HL-60/S4 (cell line): ENCODE results near the gene IFT122.

ENCODE experiments used
- in situ Hi-C: fragments of 300-500 bp; cut with MboI; formaldehyde crosslinking; loops from 2 replicates; pipeline ENCODE4 v1.14.3; 2022; ENCODE audit warnings: low sequenced_read_pairs

The IFT122 gene

DNA sequence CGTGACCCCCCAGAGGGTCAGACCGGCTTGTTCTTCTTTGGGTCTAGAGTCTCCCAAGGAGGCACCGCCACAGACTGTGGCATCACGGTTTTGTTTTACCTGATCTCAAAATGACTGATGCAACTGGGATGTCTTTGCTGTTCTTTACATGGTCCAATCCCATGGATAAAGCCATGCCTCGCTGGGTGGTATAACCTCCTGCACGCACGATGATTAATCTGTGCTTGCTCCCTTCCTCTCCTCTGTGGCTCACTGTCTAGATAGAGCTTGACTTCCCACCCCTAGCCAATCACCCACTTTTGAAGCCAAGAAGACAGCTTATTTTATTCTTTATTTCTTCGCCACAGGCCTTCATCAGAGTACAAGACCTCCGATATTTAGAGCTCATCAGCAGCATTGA lies 51.8 kb downstream of the IFT122 start:
- in situ Hi-C loops, result loop anchor here (10.0 to 25.0 kb wide), 2 partner anchors 323 to 446 kb away; no protein-coding TSS in a partner anchor

DNA sequence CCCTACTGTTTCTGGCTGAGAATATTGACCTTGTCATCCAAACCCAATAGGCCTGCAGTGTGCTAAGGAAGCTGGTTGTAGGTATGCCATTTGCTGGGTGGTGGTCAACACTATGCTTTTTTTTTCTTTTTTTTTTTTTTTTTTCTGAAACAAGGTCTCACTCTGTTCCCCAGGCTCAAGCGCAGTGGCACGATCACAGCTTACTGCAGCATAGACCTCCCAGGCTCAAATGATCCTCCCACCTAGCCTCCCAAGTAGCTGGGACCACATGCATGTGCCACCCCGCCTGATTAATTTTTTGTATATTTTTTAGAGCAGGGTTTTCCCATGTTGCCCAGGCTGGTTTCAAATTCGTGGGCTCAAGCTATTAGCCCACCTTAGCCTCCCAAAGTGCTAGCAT lies 52.7 kb downstream of the IFT122 start:
- in situ Hi-C loops, result loop anchor here (10.0 to 25.0 kb wide), 2 partner anchors 322 to 445 kb away; no protein-coding TSS in a partner anchor

- in situ Hi-C loops, result loop anchor here (10.0 to 25.0 kb wide), 2 partner anchors 322 to 444 kb away; no protein-coding TSS in a partner anchor
Measured at GRCh38 chr3:129493206-129493605, 53.2 kb downstream of the IFT122 start.

GRCh38 chr3:129494499-129494898 lies 54.5 kb downstream of the IFT122 start:
- in situ Hi-C loops, result loop anchor here (10.0 to 25.0 kb wide), 2 partner anchors 320 to 443 kb away; no protein-coding TSS in a partner anchor

GRCh38 chr3:129495006-129495639 lies 55.1 kb downstream of the IFT122 start:
- in situ Hi-C loops, result loop anchor here (10.0 to 25.0 kb wide), 2 partner anchors 320 to 442 kb away; no protein-coding TSS in a partner anchor

DNA sequence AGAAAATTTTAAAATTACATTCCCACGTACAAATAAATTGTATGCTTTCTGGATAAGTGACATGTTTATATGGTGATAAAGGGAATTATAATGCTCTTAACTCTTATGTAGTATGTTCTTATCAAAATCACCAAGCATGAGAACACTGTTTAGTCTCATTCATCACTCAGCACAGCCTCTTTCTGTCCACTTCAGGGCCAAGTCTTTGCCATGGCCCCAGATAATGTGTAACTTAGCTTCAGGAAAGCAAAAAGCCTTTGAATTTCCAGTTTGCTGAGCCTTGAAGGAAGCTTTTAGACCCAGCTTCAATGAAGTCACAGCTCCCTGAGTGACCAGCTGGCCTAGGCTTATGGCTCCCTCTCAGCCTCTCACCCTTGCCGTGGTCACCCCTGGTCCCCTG lies 57.9 kb downstream of the IFT122 start:
- in situ Hi-C loops, result loop anchor here (10.0 to 25.0 kb wide), 2 partner anchors 317 to 439 kb away; no protein-coding TSS in a partner anchor

- in situ Hi-C loops, result loop anchor here (10.0 to 25.0 kb wide), 2 partner anchors 316 to 438 kb away; no protein-coding TSS in a partner anchor
Measured at GRCh38 chr3:129498603-129499488, 58.8 kb downstream of the IFT122 start.

- in situ Hi-C loops, result loop anchor here (10.0 to 25.0 kb wide), 2 partner anchors 315 to 438 kb away; no protein-coding TSS in a partner anchor
Measured at GRCh38 chr3:129499604-129500333, 59.7 kb downstream of the IFT122 start.

- in situ Hi-C loops, result no loop called here
Measured at GRCh38 chr3:129500334-129500658, 60.3 kb downstream of the IFT122 start.

DNA sequence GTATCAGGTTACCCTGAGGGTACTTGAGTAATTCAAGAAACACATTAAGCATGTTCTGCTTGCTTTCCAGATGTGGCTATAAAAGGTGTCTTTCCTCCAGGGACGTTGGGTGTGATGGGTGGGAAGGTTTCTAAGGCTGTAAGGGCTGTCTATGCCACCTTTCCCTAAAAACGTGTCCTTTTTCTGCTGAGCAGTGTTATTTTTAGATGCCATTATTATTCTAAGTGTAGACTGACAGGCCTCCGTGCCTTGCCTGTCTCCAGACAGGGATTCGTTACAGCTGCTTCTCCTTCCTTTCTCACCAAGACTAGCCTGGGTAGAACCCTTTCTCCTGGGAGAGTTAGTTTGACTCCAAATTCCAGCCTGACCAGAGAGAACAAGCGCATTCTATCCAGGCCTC lies 61.6 kb downstream of the IFT122 start:
- in situ Hi-C loops, result no loop called here

DNA sequence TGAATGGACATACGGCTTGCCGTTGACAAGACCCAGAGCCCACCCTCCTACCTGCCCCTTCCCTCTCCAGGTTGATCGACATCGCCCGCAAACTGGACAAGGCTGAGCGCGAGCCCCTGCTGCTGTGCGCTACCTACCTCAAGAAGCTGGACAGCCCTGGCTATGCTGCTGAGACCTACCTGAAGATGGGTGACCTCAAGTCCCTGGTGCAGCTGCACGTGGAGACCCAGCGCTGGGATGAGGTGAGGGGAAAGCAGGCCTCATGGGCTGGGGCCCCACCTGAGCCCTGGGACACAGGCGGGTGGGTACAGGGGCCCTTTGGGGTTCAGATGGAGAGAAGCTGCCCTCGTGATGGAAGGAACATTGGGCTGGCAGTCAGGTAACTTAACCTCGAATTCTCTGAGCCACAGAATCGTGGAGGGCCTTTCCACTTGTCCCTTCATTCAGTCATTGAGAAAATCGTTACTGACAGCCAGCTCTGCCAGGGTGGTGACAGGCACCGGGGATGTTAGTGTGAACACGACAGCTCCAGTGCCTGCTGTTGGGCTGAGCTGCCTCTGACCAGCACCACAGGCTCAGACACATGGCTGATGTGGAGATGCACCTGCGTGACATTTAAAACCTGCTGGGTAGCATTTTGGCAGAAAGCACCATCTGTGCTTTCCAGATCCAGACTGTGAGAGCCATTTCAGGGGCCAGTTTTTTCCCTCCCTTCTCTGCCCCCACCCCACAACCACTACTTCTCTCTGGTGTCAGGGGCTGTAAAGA lies 62.8 kb downstream of the IFT122 start:
- in situ Hi-C loops, result no loop called here

- in situ Hi-C loops, result no loop called here
Measured at GRCh38 chr3:129503471-129504291, 63.7 kb downstream of the IFT122 start.

DNA sequence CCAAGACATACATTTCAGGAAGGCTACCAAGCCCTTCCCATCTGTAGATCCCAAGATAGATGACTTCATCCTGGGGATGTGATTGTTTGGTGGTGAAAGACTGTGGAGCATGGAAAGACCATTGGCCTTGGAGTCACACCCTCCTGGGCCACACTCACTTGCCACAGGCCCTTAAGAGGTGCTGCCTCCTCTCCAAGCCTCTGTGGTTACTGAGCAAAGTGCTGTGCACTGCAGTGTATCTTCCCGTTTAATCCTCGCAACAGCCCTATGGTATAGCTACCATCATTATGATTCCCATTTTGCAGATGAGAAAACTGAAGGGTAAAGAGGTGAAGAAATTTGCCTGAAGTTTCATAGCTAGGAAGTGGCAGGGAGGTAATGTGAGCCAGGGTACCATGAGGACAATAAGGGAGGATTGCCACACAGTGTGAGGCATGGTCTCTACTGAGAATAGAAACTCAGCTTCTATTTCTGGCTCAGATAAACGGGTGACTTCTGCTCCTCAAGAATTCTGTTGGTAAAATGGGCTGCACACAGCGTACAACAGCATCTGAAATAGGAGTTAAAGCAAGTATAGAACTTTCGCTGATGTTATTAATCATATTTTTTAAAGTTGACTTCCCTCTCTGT lies 64.6 kb downstream of the IFT122 start:
- in situ Hi-C loops, result no loop called here

GRCh38 chr3:129505341-129505740 lies 65.3 kb downstream of the IFT122 start:
- in situ Hi-C loops, result no loop called here

GRCh38 chr3:129506231-129506742 lies 66.3 kb downstream of the IFT122 start:
- in situ Hi-C loops, result no loop called here

DNA sequence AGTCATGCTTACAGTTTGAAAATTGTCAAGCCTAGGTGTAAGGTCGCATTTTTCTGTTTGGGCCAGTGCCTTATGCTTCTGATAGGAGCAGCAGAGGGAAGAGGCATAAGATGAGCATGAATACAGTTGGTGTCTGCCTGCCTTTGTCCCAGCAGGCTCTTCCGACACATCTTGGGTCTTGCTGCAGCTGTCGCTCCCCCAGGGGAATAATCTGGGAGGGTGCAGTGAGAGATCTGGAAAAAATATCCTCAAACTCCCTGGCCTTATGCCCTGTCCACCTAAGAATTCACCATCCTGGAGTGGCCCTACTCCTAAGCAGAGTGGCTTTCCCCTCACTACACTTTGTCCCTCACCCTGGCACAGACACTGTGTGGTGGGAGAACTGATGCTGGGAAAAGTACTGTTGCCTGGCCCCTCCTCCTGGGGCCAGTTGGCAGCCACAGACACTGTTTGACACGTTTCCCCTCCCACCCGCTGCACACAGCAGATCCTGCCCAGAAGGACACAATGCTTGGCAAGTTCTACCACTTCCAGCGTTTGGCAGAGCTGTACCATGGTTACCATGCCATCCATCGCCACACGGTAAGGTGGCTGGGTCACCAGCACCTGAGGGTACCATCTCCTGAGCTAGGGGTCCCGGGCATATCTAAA lies 67.3 kb downstream of the IFT122 start:
- in situ Hi-C loops, result no loop called here

DNA sequence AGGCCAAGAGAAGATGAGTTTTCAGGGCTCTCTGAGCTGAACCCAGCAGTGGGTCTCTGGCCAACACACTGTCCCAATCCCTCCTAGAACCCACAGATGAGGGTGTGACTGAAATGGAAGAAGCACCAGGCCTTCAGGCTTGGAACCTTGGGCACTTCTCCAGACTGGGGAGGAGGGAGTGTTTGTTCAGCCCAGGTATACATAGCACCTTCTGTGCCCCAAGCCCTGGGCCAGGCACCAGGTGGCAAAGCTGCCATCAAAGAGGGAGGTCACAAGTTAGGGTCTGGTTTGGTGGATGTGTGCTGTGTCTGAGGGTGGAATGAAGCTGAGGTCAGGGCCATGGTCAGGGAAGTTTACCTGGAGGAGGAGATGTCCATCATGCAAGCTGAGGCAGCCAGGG lies 72.6 kb downstream of the IFT122 start:
- in situ Hi-C loops, result no loop called here

GRCh38 chr3:129513705-129514104 lies 73.7 kb downstream of the IFT122 start:
- in situ Hi-C loops, result no loop called here
